NCI-H187 (cell line): ENCODE data around the gene SND1.

Experiments
- DNase-seq, 2 experiments: peaks; one replicate each; lab custom pipeline; 2025; lab: John Stamatoyannopoulos, UW

SND1 gene

DNA sequence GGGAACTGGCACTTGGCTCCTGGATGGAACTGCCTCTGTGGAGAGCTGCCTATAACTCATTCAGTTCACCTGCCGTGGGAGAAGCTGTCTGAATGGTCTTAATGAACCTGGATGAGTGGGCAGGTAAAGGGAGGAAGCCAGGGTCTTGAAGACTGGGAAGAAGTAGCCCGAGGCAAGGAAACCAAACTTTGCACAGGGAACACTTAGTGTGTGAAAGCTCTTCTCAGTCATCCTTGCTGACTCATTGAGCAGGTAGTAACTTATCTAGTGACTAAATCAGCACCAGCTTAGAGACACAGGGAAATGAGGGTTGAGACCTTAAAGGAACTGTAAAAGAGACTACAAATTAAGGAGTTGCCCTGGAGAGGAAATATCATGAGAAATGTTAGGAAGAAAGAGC lies 369.4 kb downstream of the SND1 start:
- DNase-seq, result no peak

GRCh38 chr7:128022631-128023532 lies 370.9 kb downstream of the SND1 start:
- DNase-seq, result no peak

DNA sequence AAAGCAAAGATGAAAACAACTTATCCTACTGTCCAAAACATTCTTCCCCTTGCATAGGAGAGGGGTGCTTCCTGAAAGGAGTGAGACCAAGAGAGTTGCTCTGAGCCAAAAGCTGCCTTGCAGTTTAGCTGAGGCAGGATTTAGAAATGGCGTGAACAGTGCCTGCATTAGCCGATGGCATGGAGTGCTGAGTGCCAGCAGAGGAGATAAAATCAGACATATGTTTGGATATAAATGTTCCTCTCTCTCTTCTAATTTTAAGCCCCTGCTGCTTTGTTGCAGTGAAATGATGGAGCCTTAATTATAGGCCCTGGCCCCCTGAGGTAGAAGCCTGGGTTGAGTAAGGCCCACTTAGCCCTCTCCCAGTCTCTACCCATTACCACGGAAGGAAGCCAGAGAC lies 372.2 kb downstream of the SND1 start:
- DNase-seq, result no peak

GRCh38 chr7:128025380-128025779 lies 373.4 kb downstream of the SND1 start:
- no peak for DNase-seq

DNA sequence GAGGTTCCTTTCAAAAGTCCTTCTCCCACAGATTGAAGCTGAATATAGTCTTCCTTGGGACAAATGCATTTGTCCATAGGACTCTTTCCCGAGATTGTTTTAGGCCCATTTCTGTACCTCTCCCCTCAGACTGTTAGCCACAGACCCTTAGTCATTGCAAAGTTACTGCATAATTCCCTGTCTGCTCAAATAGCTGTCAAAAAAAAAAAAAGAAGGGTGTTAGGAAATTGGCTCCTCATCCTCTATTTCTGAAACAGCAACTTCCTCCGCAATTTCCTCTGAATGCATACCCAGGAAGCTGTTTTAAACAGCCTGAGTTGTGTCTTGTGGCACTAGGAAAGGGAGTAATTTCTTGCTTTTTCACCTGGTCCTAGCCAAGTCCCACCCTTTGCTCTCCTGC lies 373.8 kb downstream of the SND1 start:
- DNase-seq, result no peak

- DNase-seq, result no peak
Observed at GRCh38 chr7:128026551-128026950, 374.6 kb downstream of the SND1 start.

DNA sequence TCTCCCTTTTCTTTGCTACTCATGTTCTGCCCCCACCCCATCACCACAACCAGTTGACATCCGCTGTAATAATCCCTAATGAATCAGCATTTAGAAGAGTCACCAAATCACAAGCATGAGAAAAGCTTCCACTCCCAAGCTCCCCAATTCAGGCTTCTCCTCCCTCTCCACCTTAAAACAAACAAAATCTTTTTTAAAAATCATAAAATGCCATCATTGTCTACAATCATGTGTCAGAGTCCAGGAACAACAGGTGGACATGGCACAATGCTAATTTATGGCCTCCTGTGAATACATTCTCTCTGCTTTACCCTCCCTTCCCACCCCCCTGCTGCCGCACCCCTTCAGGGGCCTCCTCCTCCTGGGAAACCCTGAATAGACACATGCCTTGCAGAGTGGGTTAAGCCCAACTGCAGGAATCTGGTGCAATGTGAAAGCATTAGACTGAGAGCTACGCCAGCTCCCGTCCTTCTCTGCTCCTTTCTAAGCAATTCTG lies 375.5 kb downstream of the SND1 start:
- no peak for DNase-seq

DNA sequence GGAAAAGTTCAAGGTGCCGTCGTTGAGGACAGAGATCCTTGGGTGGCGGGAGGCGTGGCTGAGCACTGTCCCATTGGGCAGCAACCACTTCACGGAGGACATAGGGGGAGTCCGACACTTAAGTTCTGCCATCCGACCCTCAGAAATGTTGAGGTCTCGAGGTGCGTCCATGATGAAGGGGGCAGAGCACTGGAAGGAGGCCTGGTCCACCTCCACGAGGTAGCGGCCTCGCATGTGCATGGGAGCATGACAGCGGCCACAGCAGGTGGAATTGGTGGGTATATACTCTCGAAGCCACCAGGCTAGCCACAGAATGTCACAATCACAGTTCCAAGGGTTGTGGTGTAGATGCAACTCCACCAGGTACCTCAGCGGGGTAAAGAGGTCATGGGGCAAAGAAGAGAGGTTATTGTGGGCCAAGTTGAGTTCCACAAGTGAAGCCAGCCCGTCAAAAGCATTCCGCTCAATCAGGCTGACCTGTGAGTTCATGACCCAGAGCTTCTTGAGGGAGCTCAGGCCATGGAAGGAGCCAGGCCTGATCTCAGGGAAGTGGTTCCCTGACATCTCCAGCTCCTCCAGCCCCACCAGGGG lies 377.5 kb downstream of the SND1 start:
- DNase-seq, result no peak

- DNase-seq, result no peak
Observed at GRCh38 chr7:128030263-128030653, 378.3 kb downstream of the SND1 start.

DNA sequence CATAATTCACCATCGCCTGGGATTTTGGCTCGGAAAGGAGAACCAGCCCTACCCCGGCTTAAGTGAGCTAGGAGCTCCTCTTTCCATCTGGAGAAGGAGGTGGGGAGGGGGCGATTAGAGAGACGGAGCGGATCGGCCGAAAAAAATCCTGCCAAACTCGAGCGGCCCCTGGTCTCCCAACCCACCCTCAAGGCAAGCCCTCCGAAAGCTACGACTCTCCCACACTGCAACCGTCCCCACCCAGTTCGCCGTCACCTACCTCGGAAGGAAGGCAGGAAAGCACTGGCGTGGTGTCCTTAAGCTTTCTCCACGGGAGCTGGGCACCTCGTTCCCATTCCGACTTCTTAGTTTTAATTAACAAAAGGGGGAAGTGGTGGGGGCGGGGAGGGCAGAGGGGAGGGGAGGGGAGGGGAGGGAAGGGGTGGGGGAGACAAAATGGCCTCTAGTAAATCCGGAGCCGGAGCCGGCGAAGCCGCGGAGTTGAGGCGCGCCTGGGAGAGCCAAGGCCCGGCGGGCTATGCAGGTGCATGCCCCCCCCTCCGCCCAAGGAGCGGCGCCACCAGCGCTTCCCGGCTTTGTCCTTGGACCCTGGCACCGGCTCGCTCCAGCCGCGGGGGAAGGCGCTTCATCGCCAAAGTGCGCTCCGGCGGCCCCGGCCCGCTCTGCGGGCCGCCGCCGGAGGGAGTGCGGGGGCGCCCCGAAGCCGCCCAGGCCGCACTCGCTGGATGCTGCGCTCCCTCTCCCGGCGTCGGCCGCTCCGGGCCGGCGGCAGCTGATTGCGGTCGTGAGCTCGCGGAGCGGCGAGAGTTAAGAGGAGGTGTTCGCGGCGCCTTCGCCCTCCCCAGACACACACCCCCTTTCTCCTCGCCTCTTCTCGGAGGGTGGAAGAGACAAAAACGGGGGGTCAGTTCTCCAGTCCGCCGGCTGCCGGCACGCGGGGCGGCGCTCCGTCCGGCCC lies 378.9 kb downstream of the SND1 start, which contains the start of gene LRRC4:
Gene LRRC4 (minus strand): TSS at position 784 of the 958 bp plus-strand sequence. CDS start 797 bp downstream, outside the sequence.
- DNase-seq, result no peak

DNA sequence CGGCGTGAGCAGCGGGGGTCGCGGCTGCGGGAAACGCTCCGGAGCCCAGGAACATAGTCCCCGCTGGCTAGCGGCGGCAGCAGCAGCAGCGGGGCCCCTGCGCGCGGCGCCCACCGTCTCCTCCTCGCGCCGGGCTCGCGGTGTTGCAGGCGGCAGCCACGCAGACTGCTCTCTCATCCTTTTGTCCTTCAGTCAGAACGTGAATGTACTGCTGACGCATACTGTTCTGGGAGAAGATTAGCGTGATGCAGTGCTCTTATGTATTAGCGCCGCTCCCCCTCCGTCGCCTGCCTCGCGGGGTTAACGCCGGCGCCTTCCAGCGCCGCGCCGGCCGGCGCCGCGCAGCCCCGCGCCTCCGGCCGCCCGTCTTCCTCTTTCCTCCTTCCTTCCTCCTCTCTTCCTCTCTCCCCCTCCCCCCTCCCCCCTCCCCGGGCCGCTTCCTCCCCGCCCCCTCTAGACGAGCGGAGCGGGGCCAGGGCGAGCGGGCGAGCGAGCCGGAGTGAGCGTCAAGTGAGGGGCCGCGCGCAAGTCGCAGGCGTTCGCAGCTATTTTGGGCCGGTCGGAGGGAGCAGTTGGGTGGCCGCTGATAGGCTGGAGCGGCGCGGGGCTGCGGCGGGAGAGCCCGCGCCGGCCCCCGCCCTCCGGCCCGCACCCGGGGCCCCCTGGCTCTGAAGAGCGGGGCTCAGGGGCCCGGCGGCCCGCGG lies 380.1 kb downstream of the SND1 start:
- DNase-seq, result no peak

GRCh38 chr7:128032605-128033235 lies 380.7 kb downstream of the SND1 start:
- no peak for DNase-seq

GRCh38 chr7:128033246-128033645 lies 381.3 kb downstream of the SND1 start:
- no peak for DNase-seq

DNA sequence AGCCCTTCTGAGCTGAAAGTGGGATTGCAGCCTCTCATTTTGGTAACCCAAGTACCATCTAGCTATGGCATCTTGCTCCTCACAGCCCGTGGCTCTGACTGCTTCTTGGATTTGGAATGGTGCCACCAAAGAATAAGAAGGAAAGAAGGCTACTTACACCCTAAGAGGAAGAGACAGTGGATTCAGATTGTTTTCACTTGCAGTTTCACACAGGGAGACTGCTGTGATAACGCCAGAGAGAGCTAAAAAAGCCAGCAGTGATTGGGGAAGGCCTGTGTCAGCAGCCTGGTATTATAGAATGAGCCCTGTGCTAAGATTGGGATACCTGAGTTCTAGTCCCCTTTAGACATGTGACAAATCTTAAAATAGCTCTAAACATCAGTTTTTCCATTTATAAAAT lies 382.8 kb downstream of the SND1 start:
- DNase-seq, result no peak

DNA sequence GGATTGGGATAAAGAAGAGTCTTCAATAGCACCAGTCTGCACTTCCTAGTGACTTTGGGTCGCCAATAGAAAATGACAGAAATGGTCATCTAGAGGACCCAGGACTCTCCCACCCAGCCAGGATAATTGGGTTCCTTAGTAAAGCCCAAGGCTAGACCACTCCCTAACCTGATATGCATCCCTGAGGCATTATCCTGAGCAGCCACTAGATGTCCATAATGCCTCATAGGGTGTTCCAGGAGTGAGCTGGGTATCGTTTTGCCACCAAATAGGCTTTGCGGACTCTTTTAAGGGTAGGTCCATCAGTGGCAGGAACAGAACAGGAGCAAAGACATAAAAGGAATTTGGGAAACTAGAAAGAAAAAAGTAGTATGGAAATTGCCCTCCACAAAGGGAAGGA lies 383.7 kb downstream of the SND1 start:
- no peak for DNase-seq

DNA sequence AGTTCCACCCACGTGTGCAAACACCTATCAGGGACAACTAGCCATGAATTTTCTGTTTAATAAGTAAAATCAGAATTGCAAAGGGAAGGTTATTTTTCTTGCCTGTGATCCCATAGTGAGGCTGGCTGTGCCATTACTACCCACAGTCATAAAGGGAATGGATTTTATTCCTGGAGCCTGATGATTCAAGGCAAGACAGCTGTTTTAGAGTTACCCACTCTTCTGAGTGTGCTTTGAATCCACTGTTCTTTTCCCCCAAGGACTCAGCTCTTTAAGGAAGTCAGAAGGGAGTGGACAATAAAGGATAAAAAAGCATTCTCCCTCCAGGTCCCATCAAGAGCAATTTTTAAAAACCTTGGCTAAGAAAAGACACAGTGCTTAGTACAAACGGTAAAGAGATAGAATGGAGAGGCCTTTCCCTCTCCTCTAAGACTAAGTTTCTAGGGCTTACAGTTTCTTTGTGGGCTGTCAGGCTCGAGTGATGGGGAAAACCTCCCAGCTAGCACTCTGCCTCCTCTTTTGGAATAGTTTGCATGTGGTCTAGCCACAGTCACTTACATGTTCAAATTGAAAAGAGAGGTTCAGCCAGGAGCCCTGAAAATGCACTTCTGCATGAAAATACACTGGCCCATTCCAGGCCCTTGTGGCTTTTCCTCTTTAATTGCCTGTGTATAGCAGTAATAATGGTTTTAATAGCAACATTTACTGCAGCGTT lies 384.4 kb downstream of the SND1 start:
- DNase-seq, result no peak

GRCh38 chr7:128037081-128037480 lies 385.1 kb downstream of the SND1 start:
- DNase-seq, result no peak

GRCh38 chr7:128037880-128038619 lies 386.1 kb downstream of the SND1 start:
- DNase-seq, result no peak

GRCh38 chr7:128039544-128039953 lies 387.6 kb downstream of the SND1 start:
- DNase-seq, result no peak

- DNase-seq, result no peak
Observed at GRCh38 chr7:128040205-128040604, 388.2 kb downstream of the SND1 start.
